ACC112 (cell line): ENCODE data around the gene EFCAB11.

Source experiments
- H2AFZ ChIP-seq: fragments of 200-600 bp; sonication (generic); one replicate; pipeline ENCODE4 v1.6.0; 2017; ENCODE audit warnings: antibody characterized with exemption, low read length; ENCODE audit not compliant: unreplicated experiment
- H3K27ac ChIP-seq: fragments of 200-600 bp; sonication (generic); 2 replicates; pipeline ENCODE4 v1.5.1; 2014; ENCODE audit warnings: low read depth, mild to moderate bottlenecking, antibody characterized with exemption, low read length, moderate library complexity
- H3K27me3 ChIP-seq: fragments of 200-600 bp; sonication (generic); 2 replicates; pipeline ENCODE4 v1.6.1; 2014; ENCODE audit warnings: mild to moderate bottlenecking, antibody characterized with exemption, low read length, moderate library complexity, mixed read lengths; ENCODE audit not compliant: insufficient read depth
- H3K36me3 ChIP-seq: fragments of 200-600 bp; sonication (generic); 2 replicates; pipeline ENCODE4 v1.6.1; 2016; ENCODE audit warnings: mild to moderate bottlenecking, antibody characterized with exemption, low read length, moderate library complexity, mixed read lengths; ENCODE audit not compliant: insufficient read depth
- H3K4me1 ChIP-seq: fragments of 200-600 bp; sonication (generic); one replicate; pipeline ENCODE4 v1.6.1; 2016; ENCODE audit warnings: low read length, mixed read lengths; ENCODE audit not compliant: insufficient read depth, unreplicated experiment, control insufficient read depth
- H3K4me3 ChIP-seq: fragments of 200-600 bp; sonication (generic); 2 replicates; pipeline ENCODE4 v1.5.1; 2014; ENCODE audit warnings: mild to moderate bottlenecking, low read depth, low read length
- H3K79me2 ChIP-seq: fragments of 200-600 bp; sonication (generic); one replicate; pipeline ENCODE4 v1.6.0; 2016; ENCODE audit warnings: low read length; ENCODE audit not compliant: control insufficient read depth, unreplicated experiment, insufficient read depth

The EFCAB11 gene

GRCh38 chr14:89771251-89771650, 183.3 kb downstream of the EFCAB11 start:
- no peaks in the 10 kb centered on the region for H3K27me3 ChIP-seq
- peaks cover 9% of the 10 kb centered on the region for H3K4me1 ChIP-seq
- no peak overlapping the region for H2AFZ ChIP-seq
- H3K4me3 ChIP-seq = no peak overlapping the region
- no peaks in the 10 kb centered on the region for H3K79me2 ChIP-seq
- no peak overlapping the region for H3K27ac ChIP-seq
- no peaks in the 10 kb centered on the region for H3K36me3 ChIP-seq

GRCh38 chr14:89767861-89768268, 186.7 kb downstream of the EFCAB11 start:
- Histone ChIP-seq H3K4me1 (peaks cover 9% of the 10 kb centered on the region), H3K27me3 (no peaks in the 10 kb centered on the region), H3K27ac (no peak overlapping the region), H2AFZ (no peak overlapping the region), H3K79me2 (no peaks in the 10 kb centered on the region), H3K4me3 (no peak overlapping the region), H3K36me3 (no peaks in the 10 kb centered on the region)

GRCh38 chr14:89767131-89767530, 187.4 kb downstream of the EFCAB11 start:
- H2AFZ ChIP-seq = no peak overlapping the region
- no peaks in the 10 kb centered on the region for H3K79me2 ChIP-seq
- H3K4me3 ChIP-seq = no peak overlapping the region
- H3K4me1 ChIP-seq = peaks cover 9% of the 10 kb centered on the region
- H3K36me3 ChIP-seq = no peaks in the 10 kb centered on the region
- no peak overlapping the region for H3K27ac ChIP-seq
- no peaks in the 10 kb centered on the region for H3K27me3 ChIP-seq

- H3K27ac ChIP-seq = no peak overlapping the region
- H3K4me3 ChIP-seq = no peak overlapping the region
- H3K4me1 ChIP-seq = no peaks in the 10 kb centered on the region
- no peaks in the 10 kb centered on the region for H3K27me3 ChIP-seq
- no peaks in the 10 kb centered on the region for H3K36me3 ChIP-seq
- no peak overlapping the region for H2AFZ ChIP-seq
- H3K79me2 ChIP-seq = no peaks in the 10 kb centered on the region
Observed at GRCh38 chr14:89765346-89765745, 189.2 kb downstream of the EFCAB11 start.

GRCh38 chr14:89760086-89760485, 194.4 kb downstream of the EFCAB11 start:
- Histone ChIP-seq H3K4me1 (no peaks in the 10 kb centered on the region), H3K27me3 (no peaks in the 10 kb centered on the region), H3K4me3 (no peak overlapping the region), H3K79me2 (no peaks in the 10 kb centered on the region), H3K27ac (no peak overlapping the region), H3K36me3 (no peaks in the 10 kb centered on the region), H2AFZ (no peak overlapping the region)

- Histone ChIP-seq H3K79me2 (no peaks in the 10 kb centered on the region), H3K36me3 (no peaks in the 10 kb centered on the region), H3K4me1 (no peaks in the 10 kb centered on the region), H3K27me3 (no peaks in the 10 kb centered on the region), H3K4me3 (no peak overlapping the region), H3K27ac (no peak overlapping the region), H2AFZ (no peak overlapping the region)
Observed at GRCh38 chr14:89757313-89757939, 197.1 kb downstream of the EFCAB11 start.

GRCh38 chr14:89755816-89756215, 198.7 kb downstream of the EFCAB11 start:
- Histone ChIP-seq H3K27me3 (no peaks in the 10 kb centered on the region), H3K4me3 (no peak overlapping the region), H3K4me1 (no peaks in the 10 kb centered on the region), H3K79me2 (no peaks in the 10 kb centered on the region), H3K27ac (no peak overlapping the region), H2AFZ (no peak overlapping the region), H3K36me3 (no peaks in the 10 kb centered on the region)

GRCh38 chr14:89753828-89754412, 200.6 kb downstream of the EFCAB11 start:
- H3K36me3 ChIP-seq = no peaks in the 10 kb centered on the region
- no peaks in the 10 kb centered on the region for H3K27me3 ChIP-seq
- H3K4me3 ChIP-seq = no peak overlapping the region
- H2AFZ ChIP-seq = no peak overlapping the region
- no peak overlapping the region for H3K27ac ChIP-seq
- H3K4me1 ChIP-seq = no peaks in the 10 kb centered on the region
- no peaks in the 10 kb centered on the region for H3K79me2 ChIP-seq

- H3K4me3 ChIP-seq = no peak overlapping the region
- H3K79me2 ChIP-seq = no peaks in the 10 kb centered on the region
- H3K4me1 ChIP-seq = no peaks in the 10 kb centered on the region
- no peak overlapping the region for H3K27ac ChIP-seq
- no peaks in the 10 kb centered on the region for H3K36me3 ChIP-seq
- no peaks in the 10 kb centered on the region for H3K27me3 ChIP-seq
- H2AFZ ChIP-seq = no peak overlapping the region
Observed at GRCh38 chr14:89750908-89751392, 203.6 kb downstream of the EFCAB11 start.

GRCh38 chr14:89750281-89750755, 204.2 kb downstream of the EFCAB11 start:
- Histone ChIP-seq H3K36me3 (no peaks in the 10 kb centered on the region), H2AFZ (no peak overlapping the region), H3K79me2 (no peaks in the 10 kb centered on the region), H3K4me3 (no peak overlapping the region), H3K4me1 (no peaks in the 10 kb centered on the region), H3K27me3 (no peaks in the 10 kb centered on the region), H3K27ac (no peak overlapping the region)

- Histone ChIP-seq H3K4me1 (no peaks in the 10 kb centered on the region), H3K27me3 (no peaks in the 10 kb centered on the region), H3K36me3 (no peaks in the 10 kb centered on the region), H2AFZ (no peak overlapping the region), H3K4me3 (no peak overlapping the region), H3K79me2 (no peaks in the 10 kb centered on the region), H3K27ac (no peak overlapping the region)
Observed at GRCh38 chr14:89748004-89748403, 206.5 kb downstream of the EFCAB11 start.
